Hepatocyte (in vitro differentiated cells): ENCODE measurements around the gene XYLT1. TPM values are rescaled to one million over a fixed set of nuclear protein-coding genes. Genes with fewer than 3 reads are reported as not detected.

ENCODE experiments used
- DNase-seq: peaks from one replicate; pipeline ENCODE4 v3.0.0-alpha.2; 2016; ENCODE audit warnings: low spot score
- H2AFZ ChIP-seq: fragments of 200-600 bp; sonication (generic); 2 replicates; pipeline ENCODE4 v1.6.0; 2016; ENCODE audit warnings: antibody characterized with exemption, mild to moderate bottlenecking
- H3K27ac ChIP-seq: fragments of 200-600 bp; sonication (generic); 2 replicates; pipeline ENCODE4 v1.5.1; 2016; ENCODE audit warnings: mild to moderate bottlenecking
- H3K27me3 ChIP-seq: fragments of 200-600 bp; sonication (generic); 2 replicates; pipeline ENCODE4 v1.6.1; 2016
- H3K36me3 ChIP-seq: fragments of 200-600 bp; sonication (generic); replicated peaks from 2 replicates; pipeline ENCODE4 v1.5.1; 2016; ENCODE audit warnings: low read depth; ENCODE audit not compliant: insufficient read depth
- H3K4me1 ChIP-seq: fragments of 200-600 bp; sonication (generic); 2 replicates; pipeline ENCODE4 v1.5.1; 2016; ENCODE audit warnings: mild to moderate bottlenecking, moderate library complexity; ENCODE audit not compliant: insufficient read depth
- H3K4me2 ChIP-seq: fragments of 200-600 bp; sonication (generic); 2 replicates; pipeline ENCODE4 v1.6.0; 2016
- H3K4me3 ChIP-seq: fragments of 200-600 bp; sonication (generic); 2 replicates; pipeline ENCODE4 v1.5.1; 2016; ENCODE audit warnings: mild to moderate bottlenecking
- H3K79me2 ChIP-seq: fragments of 200-600 bp; sonication (generic); 2 replicates; pipeline ENCODE4 v1.6.0; 2017; ENCODE audit warnings: mild to moderate bottlenecking
- H3K9me2 ChIP-seq: fragments of 200-600 bp; sonication (generic); replicated peaks from 2 replicates; pipeline ENCODE4 v1.6.0; 2017; ENCODE audit warnings: mild to moderate bottlenecking; ENCODE audit not compliant: insufficient read depth
- H3K9me3 ChIP-seq: fragments of 200-600 bp; sonication (generic); 2 replicates; pipeline ENCODE4 v1.5.1; 2016; ENCODE audit warnings: low read depth, mild to moderate bottlenecking
- H4K20me1 ChIP-seq: fragments of 200-600 bp; sonication (generic); 2 replicates; pipeline ENCODE4 v1.6.0; 2016; ENCODE audit warnings: mild to moderate bottlenecking; ENCODE audit not compliant: insufficient read depth, poor library complexity, severe bottlenecking
- CTCF ChIP-seq: fragments of 200-600 bp; sonication (generic); IDR thresholded peaks from 2 replicates; pipeline ENCODE4 v1.5.1; 2016; ENCODE audit warnings: antibody characterized with exemption, mild to moderate bottlenecking; ENCODE audit not compliant: poor library complexity
- EZH2 ChIP-seq: fragments of 200-600 bp; sonication (generic); IDR thresholded peaks from 2 replicates; pipeline ENCODE4 v1.6.1; 2016; ENCODE audit warnings: antibody characterized with exemption, mild to moderate bottlenecking, borderline replicate concordance
- EZH2phosphoT487 ChIP-seq: fragments of 200-600 bp; sonication (generic); IDR thresholded peaks from one replicate; pipeline ENCODE4 v1.6.1; 2018; ENCODE audit warnings: antibody characterized with exemption, mild to moderate bottlenecking, low read depth, moderate library complexity; ENCODE audit not compliant: unreplicated experiment, severe bottlenecking
- WGBS: methylation state at CpG from one replicate; pipeline ENCODE4 v1.1.6; 2016; ENCODE audit warnings: low lambda C conversion rate; ENCODE audit errors: missing lambda C conversion rate; 5-methylcytosine and 5-hydroxymethylcytosine counted together
- polyA plus RNA-seq: library from polyadenylated mRNA; unstranded; fragments of >200 nt; fragmentation: Nextera tagmentation; extraction: Ambion mirVana; gene quantifications from 2 replicates; pipeline ENCODE4 v1.2.1, GENCODE V29; 2016
- total RNA-seq: library from RNA; depleted of rRNA; stranded (reverse); fragments of >200 nt; gene quantifications from 2 replicates; pipeline ENCODE4 v1.2.3, GENCODE V29; 2014

XYLT1 gene
- total and polyA plus RNA-seq, 2 experiments from 2014 or later, result 6.9 to 13.7 TPM

GRCh38 chr16:17356243-17356933 lies 114.4 kb downstream of the XYLT1 start:
- H3K9me2 ChIP-seq, result no peaks in the 10 kb centered on the region
- peak overlapping the region; percentile 0 for H3K4me2 ChIP-seq
- no peak for DNase-seq
- 59% methylated on average over 11 of the region's 11 CpGs for WGBS
- no peaks in the 10 kb centered on the region for H3K4me1 ChIP-seq
- no peak overlapping the region for H3K4me3 ChIP-seq
- H2AFZ ChIP-seq, result no peak overlapping the region
- H4K20me1 ChIP-seq, result no peaks in the 10 kb centered on the region
- no peaks in the 10 kb centered on the region for H3K9me3 ChIP-seq
- H3K27ac ChIP-seq, result peak overlapping the region; percentile 19
- no peak for TF ChIP-seq CTCF
- TF ChIP-seq EZH2, result no peak
- TF ChIP-seq EZH2phosphoT487, result no peak
- H3K27me3 ChIP-seq, result no peaks in the 10 kb centered on the region
- H3K36me3 ChIP-seq, result no peaks in the 10 kb centered on the region
- peaks cover 8% of the 10 kb centered on the region for H3K79me2 ChIP-seq

GRCh38 chr16:17354685-17355084 lies 116.1 kb downstream of the XYLT1 start:
- TF ChIP-seq CTCF (no peak), EZH2phosphoT487 (no peak), EZH2 (no peak)
- Histone ChIP-seq H3K79me2 (peaks cover 3% of the 10 kb centered on the region), H2AFZ (no peak overlapping the region), H3K36me3 (no peaks in the 10 kb centered on the region), H4K20me1 (no peaks in the 10 kb centered on the region), H3K4me1 (no peaks in the 10 kb centered on the region), H3K9me3 (no peaks in the 10 kb centered on the region), H3K4me3 (no peak overlapping the region), H3K9me2 (no peaks in the 10 kb centered on the region), H3K27me3 (no peaks in the 10 kb centered on the region), H3K4me2 (no peak overlapping the region), H3K27ac (no peak overlapping the region)
- WGBS, result 65% methylated on average over 4 of the region's 4 CpGs
- no peak for DNase-seq

GRCh38 chr16:17354141-17354601 lies 116.6 kb downstream of the XYLT1 start:
- H4K20me1 ChIP-seq, result no peaks in the 10 kb centered on the region
- WGBS, result 62% methylated on average over 10 of the region's 10 CpGs
- no peak overlapping the region for H2AFZ ChIP-seq
- no peaks in the 10 kb centered on the region for H3K9me3 ChIP-seq
- no peak for DNase-seq
- H3K27ac ChIP-seq, result no peak overlapping the region
- no peaks in the 10 kb centered on the region for H3K9me2 ChIP-seq
- H3K79me2 ChIP-seq, result peaks cover 3% of the 10 kb centered on the region
- no peak for TF ChIP-seq CTCF
- no peak for TF ChIP-seq EZH2
- no peak for TF ChIP-seq EZH2phosphoT487
- H3K4me1 ChIP-seq, result no peaks in the 10 kb centered on the region
- H3K36me3 ChIP-seq, result no peaks in the 10 kb centered on the region
- H3K4me2 ChIP-seq, result no peak overlapping the region
- no peaks in the 10 kb centered on the region for H3K27me3 ChIP-seq
- no peak overlapping the region for H3K4me3 ChIP-seq
